Neutrophil (primary cell): ENCODE measurements around the gene RHEX.

Source experiments
- H3K27ac ChIP-seq: fragments of 200-600 bp; sonication (generic); 2 replicates; pipeline ENCODE4 v1.5.1; 2016; ENCODE audit warnings: mild to moderate bottlenecking, moderate library complexity
- H3K27me3 ChIP-seq: fragments of 200-600 bp; sonication (generic); 2 replicates; pipeline ENCODE4 v1.6.0; 2016; ENCODE audit warnings: mild to moderate bottlenecking
- H3K36me3 ChIP-seq: fragments of 200-600 bp; sonication (generic); 2 replicates; pipeline ENCODE4 v1.5.1; 2017
- H3K4me1 ChIP-seq, 2 experiments: fragments of 200-600 bp in 1 of 2; sonication (generic) in 1 of 2; 1 replicate in 1 of 2; 2 replicates in 1 of 2; pipeline versions ENCODE4 v1.5.1 to v1.6.1; 2013 to 2016; ENCODE audit warnings: low read depth in 1 of 2, low read length in 1 of 2, mild to moderate bottlenecking in 1 of 2, moderate library complexity in 1 of 2; ENCODE audit not compliant: control insufficient read depth in 1 of 2, insufficient read depth in 1 of 2
- H3K4me3 ChIP-seq, 2 experiments: fragments of 200-600 bp in 1 of 2; sonication (generic) in 1 of 2; 1 replicate in 1 of 2; 2 replicates in 1 of 2; pipeline ENCODE4 v1.5.1; 2013 to 2016; ENCODE audit warnings: low read depth in 1 of 2, low read length in 1 of 2, mild to moderate bottlenecking in 1 of 2, moderate library complexity in 1 of 2
- H3K9me3 ChIP-seq: fragments of 200-600 bp; sonication (generic); 2 replicates; pipeline ENCODE4 v1.5.1; 2016
- CTCF ChIP-seq: fragments of 200-600 bp; sonication (generic); IDR thresholded peaks from 2 replicates; pipeline ENCODE4 v1.5.1; 2016; ENCODE audit warnings: antibody characterized with exemption

RHEX gene

DNA sequence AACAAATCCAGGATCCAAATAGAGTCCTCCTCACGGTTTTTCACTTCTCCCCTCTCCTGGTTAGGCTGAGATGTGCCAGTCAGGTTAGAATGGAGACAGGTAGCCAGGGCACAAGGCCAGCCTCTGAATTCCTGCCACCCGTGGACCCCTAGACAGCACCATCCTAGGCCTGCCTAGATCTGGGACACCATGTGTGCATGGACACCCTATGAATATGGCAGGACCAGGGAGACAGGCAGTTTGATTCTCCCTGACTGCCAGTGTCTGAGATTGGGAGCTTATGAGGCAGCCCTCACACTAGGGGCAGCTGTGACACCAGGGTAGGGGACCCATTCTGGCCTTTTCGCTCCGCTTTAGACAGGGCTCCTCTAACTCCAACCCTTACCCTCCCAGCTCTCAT, 56.7 kb downstream of the RHEX start:
- Histone ChIP-seq H3K4me3 (no peak overlapping the region), H3K36me3 (no peaks in the 10 kb centered on the region), H3K27me3 (peaks cover 13% of the 10 kb centered on the region), H3K27ac (no peak overlapping the region), H3K4me1 (no peaks in the 10 kb centered on the region), H3K9me3 (no peaks in the 10 kb centered on the region)
- TF ChIP-seq CTCF: no peak

GRCh38 chr1:206110161-206110560, 57.2 kb downstream of the RHEX start:
- H3K27me3 ChIP-seq: peaks cover 18% of the 10 kb centered on the region
- H3K4me1 ChIP-seq: no peaks in the 10 kb centered on the region
- H3K27ac ChIP-seq: no peak overlapping the region
- no peaks in the 10 kb centered on the region for H3K9me3 ChIP-seq
- TF ChIP-seq CTCF: no peak
- H3K36me3 ChIP-seq: no peaks in the 10 kb centered on the region
- H3K4me3 ChIP-seq: no peak overlapping the region

GRCh38 chr1:206110820-206111219, 57.8 kb downstream of the RHEX start:
- Histone ChIP-seq H3K27me3 (peaks cover 24% of the 10 kb centered on the region), H3K4me3 (no peak overlapping the region), H3K36me3 (no peaks in the 10 kb centered on the region), H3K4me1 (no peaks in the 10 kb centered on the region), H3K27ac (no peak overlapping the region), H3K9me3 (no peaks in the 10 kb centered on the region)
- TF ChIP-seq CTCF: no peak

DNA sequence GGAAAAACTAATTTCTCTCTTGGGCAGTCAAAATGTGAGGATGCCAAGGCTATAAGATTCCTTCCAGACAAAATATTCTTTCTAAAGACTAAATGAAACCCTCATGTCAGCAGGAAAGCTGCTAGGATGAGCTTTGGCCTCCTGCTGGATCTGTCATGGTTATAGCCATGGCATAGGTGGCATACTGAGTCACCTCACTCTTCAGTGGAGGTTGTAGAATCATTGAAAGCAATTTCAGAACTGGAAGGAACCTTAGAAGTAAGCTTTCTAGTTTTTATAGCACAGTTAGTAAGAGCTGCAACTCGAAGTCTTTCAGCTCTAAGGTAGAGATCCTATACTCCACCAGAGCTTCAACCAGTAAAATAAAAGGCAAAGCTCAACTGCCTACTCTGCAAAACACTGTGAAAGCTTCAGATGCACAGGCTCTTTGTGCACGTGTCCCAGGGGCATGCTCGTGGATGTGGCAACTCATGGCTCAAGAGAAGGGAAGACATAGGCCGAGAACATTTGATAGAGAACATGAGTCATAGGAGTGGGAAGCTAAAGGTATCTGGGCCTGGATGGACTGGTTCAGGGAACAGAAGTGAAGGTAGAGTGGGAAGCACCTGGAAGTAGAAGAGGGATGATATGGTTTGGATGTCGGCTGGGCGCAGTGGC, 58.4 kb downstream of the RHEX start:
- Histone ChIP-seq H3K36me3 (no peaks in the 10 kb centered on the region), H3K9me3 (no peaks in the 10 kb centered on the region), H3K27ac (no peak overlapping the region), H3K4me3 (no peak overlapping the region), H3K27me3 (peaks cover 30% of the 10 kb centered on the region), H3K4me1 (no peaks in the 10 kb centered on the region)
- no peak for TF ChIP-seq CTCF

DNA sequence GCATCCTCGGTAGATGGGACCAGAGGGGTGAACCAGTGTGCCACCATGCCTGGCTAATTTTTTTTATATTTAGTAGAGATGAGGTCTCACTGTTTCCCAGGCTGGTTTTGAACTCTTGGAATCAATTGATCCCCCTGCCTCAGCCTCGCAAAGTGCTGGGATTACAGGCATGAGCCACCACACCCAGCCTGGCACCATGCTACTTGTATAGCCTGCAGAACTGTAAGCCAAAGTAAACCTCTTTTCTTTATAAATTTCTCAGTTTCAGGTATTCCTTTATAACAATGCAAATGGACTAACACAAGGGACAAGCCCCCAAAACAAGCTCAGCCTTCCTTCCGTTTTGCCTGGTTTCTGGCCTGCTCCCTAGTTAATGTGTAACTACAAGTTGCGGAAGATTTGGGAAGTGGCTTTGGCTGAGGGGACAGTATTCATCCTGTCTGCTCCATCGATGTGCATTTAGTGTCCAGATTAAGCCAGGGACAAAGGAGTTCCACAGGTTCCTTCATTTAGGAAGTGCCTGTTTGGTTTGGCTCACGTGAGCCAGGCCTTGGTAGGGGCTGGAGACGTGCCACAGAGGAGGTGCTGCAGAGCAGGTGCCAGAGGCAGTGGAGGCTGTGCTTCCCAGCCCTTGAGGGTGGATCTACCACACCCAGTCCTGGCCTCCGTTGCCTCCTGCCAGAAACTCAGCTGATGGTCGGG, 59.8 kb downstream of the RHEX start:
- Histone ChIP-seq H3K27ac (no peak overlapping the region), H3K36me3 (no peaks in the 10 kb centered on the region), H3K4me1 (peaks cover 0 to 7% of the 10 kb centered on the region in 2 experiments), H3K9me3 (no peaks in the 10 kb centered on the region), H3K4me3 (no peak overlapping the region), H3K27me3 (peaks cover 44% of the 10 kb centered on the region)
- no peak for TF ChIP-seq CTCF
